Right cardiac atrium (tissue), 5 donors: ENCODE measurements around the gene CACNA1I. TPM values are rescaled to one million over a fixed set of nuclear protein-coding genes. Genes with fewer than 3 reads are reported as not detected.

ENCODE experiments used
- ATAC-seq, 2 donors: fragments of 200-7000 bp; cut with Tn5 transposase; one replicate each; pipeline versions ENCODE4 v1.8.0 to v1.9.1; 2020; ENCODE audit warnings: moderate library complexity in 2 of 2, mild to moderate bottlenecking in 1 of 2
- DNase-seq, 3 donors: peaks; one replicate each; pipeline ENCODE4 v3.0.0-alpha.2; 2020
- H3K27ac ChIP-seq: one replicate; pipeline ENCODE4 v1.5.1; 2013; ENCODE audit warnings: mild to moderate bottlenecking, low read length, control low read depth, moderate library complexity
- H3K27me3 ChIP-seq: one replicate; pipeline ENCODE4 v1.6.1; 2013; ENCODE audit not compliant: control insufficient read depth, insufficient read depth
- H3K4me1 ChIP-seq: one replicate; pipeline ENCODE4 v1.6.1; 2013; ENCODE audit warnings: low read length; ENCODE audit not compliant: control insufficient read depth, insufficient read depth
- H3K4me3 ChIP-seq: one replicate; pipeline ENCODE4 v1.5.1; 2013; ENCODE audit warnings: low read length, control low read depth
- H3K9me3 ChIP-seq: one replicate; pipeline ENCODE4 v1.6.1; 2013; ENCODE audit warnings: low read length; ENCODE audit not compliant: control insufficient read depth
- WGBS: extraction: QIAGEN DNeasy Blood & Tissue Kit; methylation state at CpG from one replicate; pipeline ENCODE4 v1.1.7; 2013; 5-methylcytosine and 5-hydroxymethylcytosine counted together
- intact Hi-C, 4 donors: fragments of 100-400 bp; cut with DNase I; formaldehyde crosslinking; loops; one replicate each; pipeline versions ENCODE4 v1.11.0 to v1.14.0; 2022 to 2023
- polyA plus RNA-seq: library from polyadenylated mRNA; stranded (reverse); fragments of 200-250 nt; gene quantifications from one replicate; pipeline ENCODE4 v1.2.3, GENCODE V29; 2013
- total RNA-seq, 4 donors: library from RNA; stranded (reverse); fragmentation: NEBNext Ultra II Directional; extraction: Animal tissue kit (Norgen Biotek cat#: 25700); gene quantifications; one replicate each; pipeline ENCODE4 v1.2.1, GENCODE V29; 2021
- donor health status: healthy with polysubstance abuse.
- donor health status: DM: no; HTN: yes; CAD: no.
- donor health status: DM: no; HTN: no; CAD: no.
- donor health status: DM: no; HTN: yes; CAD: no; lungs with severe emphysema.
- donor health status: DM: yes; HTN: yes; CAD: no.

CACNA1I gene
- total and polyA plus RNA-seq, 5 donors, result 0.06 to 0.07 TPM; not detected in 3

GRCh38 chr22:39718921-39719475 lies 148.4 kb downstream of the CACNA1I start:
- no peak overlapping the region for H3K27ac ChIP-seq
- H3K27me3 ChIP-seq, result no peaks in the 10 kb centered on the region
- H3K9me3 ChIP-seq, result no peaks in the 10 kb centered on the region
- H3K4me1 ChIP-seq, result no peaks in the 10 kb centered on the region
- no peak overlapping the region for H3K4me3 ChIP-seq
- 92% methylated on average over 8 of the region's 8 CpGs for WGBS
- DNase-seq, result no peak
- no peak for ATAC-seq
- intact Hi-C loops, result no loop called here

GRCh38 chr22:39719559-39720450 lies 149.3 kb downstream of the CACNA1I start:
- Histone ChIP-seq H3K4me1 (no peaks in the 10 kb centered on the region), H3K27me3 (no peaks in the 10 kb centered on the region), H3K4me3 (no peak overlapping the region), H3K27ac (no peak overlapping the region), H3K9me3 (no peaks in the 10 kb centered on the region)
- DNase-seq, result no peak
- ATAC-seq, result no peak
- WGBS, result 69% methylated on average over 15 of the region's 15 CpGs
- intact Hi-C loops, result no loop called here

- H3K27me3 ChIP-seq, result no peaks in the 10 kb centered on the region
- no peak overlapping the region for H3K4me3 ChIP-seq
- intact Hi-C loops, result no loop called here
- H3K9me3 ChIP-seq, result no peaks in the 10 kb centered on the region
- 49% methylated on average over 9 of the region's 9 CpGs for WGBS
- DNase-seq (no peak), ATAC-seq (no peak)
- H3K27ac ChIP-seq, result no peak overlapping the region
- no peaks in the 10 kb centered on the region for H3K4me1 ChIP-seq
These were observed 150.9 kb downstream of the CACNA1I start for GRCh38 chr22:39721206-39722031.

- no peak for ATAC-seq
- 84% methylated on average over 6 of the region's 6 CpGs for WGBS
- H3K4me3 ChIP-seq, result no peak overlapping the region
These were observed 151.4 kb downstream of the CACNA1I start for GRCh38 chr22:39722032-39722325.

GRCh38 chr22:39722501-39722900 lies 151.9 kb downstream of the CACNA1I start:
- DNase-seq (no peak), ATAC-seq (no peak)
- H3K4me1 ChIP-seq, result no peaks in the 10 kb centered on the region
- no peaks in the 10 kb centered on the region for H3K9me3 ChIP-seq
- no peak overlapping the region for H3K27ac ChIP-seq
- 83% methylated on average over 4 of the region's 4 CpGs for WGBS
- H3K27me3 ChIP-seq, result no peaks in the 10 kb centered on the region
- intact Hi-C loops, result no loop called here
- no peak overlapping the region for H3K4me3 ChIP-seq

More at GRCh38 chr22:39722032-39722325, 151.4 kb downstream of the CACNA1I start:
- DNase-seq, result no peak
- Histone ChIP-seq H3K27ac (no peak overlapping the region), H3K4me1 (no peaks in the 10 kb centered on the region), H3K27me3 (no peaks in the 10 kb centered on the region), H3K9me3 (no peaks in the 10 kb centered on the region)
- intact Hi-C loops, result no loop called here

- Histone ChIP-seq H3K4me1 (no peaks in the 10 kb centered on the region), H3K27me3 (no peaks in the 10 kb centered on the region), H3K4me3 (no peak overlapping the region), H3K27ac (no peak overlapping the region), H3K9me3 (no peaks in the 10 kb centered on the region)
- intact Hi-C loops, result no loop called here
- DNase-seq, result no peak
- ATAC-seq, result no peak
- WGBS, result 82% methylated on average over 10 of the region's 10 CpGs
These were observed 152.9 kb downstream of the CACNA1I start for GRCh38 chr22:39723463-39723862.

- intact Hi-C loops, result no loop called here
- ATAC-seq (peak in 1 of 2 donors; percentile 14), DNase-seq (no peak)
- 53% methylated on average over 3 of the region's 3 CpGs for WGBS
- Histone ChIP-seq H3K4me1 (no peaks in the 10 kb centered on the region), H3K27ac (no peak overlapping the region), H3K9me3 (no peaks in the 10 kb centered on the region), H3K4me3 (no peak overlapping the region), H3K27me3 (no peaks in the 10 kb centered on the region)
These were observed 153.4 kb downstream of the CACNA1I start for GRCh38 chr22:39723899-39724351.

GRCh38 chr22:39724390-39724789 lies 153.8 kb downstream of the CACNA1I start:
- WGBS, result 83% methylated on average over 4 of the region's 4 CpGs
- H3K27ac ChIP-seq, result no peak overlapping the region
- H3K27me3 ChIP-seq, result no peaks in the 10 kb centered on the region
- no peak for ATAC-seq
- H3K9me3 ChIP-seq, result no peaks in the 10 kb centered on the region
- intact Hi-C loops, result no loop called here
- DNase-seq, result no peak
- no peaks in the 10 kb centered on the region for H3K4me1 ChIP-seq
- H3K4me3 ChIP-seq, result no peak overlapping the region

- ATAC-seq (no peak), DNase-seq (no peak)
- Histone ChIP-seq H3K4me3 (no peak overlapping the region), H3K27ac (no peak overlapping the region), H3K4me1 (no peaks in the 10 kb centered on the region), H3K9me3 (no peaks in the 10 kb centered on the region), H3K27me3 (no peaks in the 10 kb centered on the region)
- intact Hi-C loops, result no loop called here
- 85% methylated on average over 9 of the region's 9 CpGs for WGBS
These were observed 154.3 kb downstream of the CACNA1I start for GRCh38 chr22:39724857-39725256.

GRCh38 chr22:39725351-39726035 lies 154.9 kb downstream of the CACNA1I start:
- intact Hi-C loops, result no loop called here
- no peak overlapping the region for H3K4me3 ChIP-seq
- no peaks in the 10 kb centered on the region for H3K27me3 ChIP-seq
- no peaks in the 10 kb centered on the region for H3K9me3 ChIP-seq
- ATAC-seq (no peak), DNase-seq (no peak)
- 78% methylated on average over 9 of the region's 9 CpGs for WGBS
- H3K4me1 ChIP-seq, result no peaks in the 10 kb centered on the region
- no peak overlapping the region for H3K27ac ChIP-seq
